SU-DHL-6 (cell line): Measurements from ENCODE around the gene EEFSEC.

ENCODE experiments used
- H2AFZ ChIP-seq: fragments of 200-600 bp; sonication (generic); 2 replicates; pipeline ENCODE4 v1.6.1; 2014; ENCODE audit warnings: low read depth, mild to moderate bottlenecking, moderate library complexity, mixed read lengths, antibody characterized with exemption, low read length; ENCODE audit not compliant: severe bottlenecking
- H3F3A ChIP-seq: fragments of 200-600 bp; shearing (Covaris generic); 2 replicates; pipeline ENCODE4 v1.6.0; 2016; ENCODE audit warnings: antibody characterized with exemption, mild to moderate bottlenecking; ENCODE audit not compliant: insufficient read depth
- H3K27ac ChIP-seq: fragments of 200-600 bp; sonication (generic); 2 replicates; pipeline ENCODE4 v1.5.1; 2016; ENCODE audit warnings: low read depth, mild to moderate bottlenecking, low read length, moderate library complexity, mixed read lengths
- H3K27me3 ChIP-seq: fragments of 200-600 bp; sonication (generic), shearing (Covaris generic); 2 replicates; pipeline ENCODE4 v1.6.0; 2014; ENCODE audit warnings: mild to moderate bottlenecking, low read length
- H3K36me3 ChIP-seq: fragments of 200-600 bp; sonication (generic); 2 replicates; pipeline ENCODE4 v1.6.1; 2014; ENCODE audit warnings: mild to moderate bottlenecking, low read length, mixed read lengths
- H3K4me2 ChIP-seq: fragments of 300-600, 200-600 bp; shearing (Covaris generic), sonication (generic); 2 replicates; pipeline ENCODE4 v1.6.0; 2014; ENCODE audit warnings: low read length, low read depth, mild to moderate bottlenecking; ENCODE audit not compliant: poor library complexity, severe bottlenecking
- H3K4me3 ChIP-seq: fragments of 200-600 bp; sonication (generic); 2 replicates; pipeline ENCODE4 v1.5.1; 2014; ENCODE audit warnings: antibody characterized with exemption, low read length, mild to moderate bottlenecking, mixed read lengths; ENCODE audit not compliant: insufficient read depth, poor library complexity, severe bottlenecking
- H3K79me2 ChIP-seq: fragments of 200-600 bp; sonication (generic); 2 replicates; pipeline ENCODE4 v1.6.1; 2014; ENCODE audit warnings: mild to moderate bottlenecking, low read length, moderate library complexity; ENCODE audit not compliant: insufficient read depth
- H3K9ac ChIP-seq: fragments of 200-600 bp; sonication (generic); 2 replicates; pipeline ENCODE4 v1.7.0; 2014; ENCODE audit warnings: mild to moderate bottlenecking, low read length
- H3K9me2 ChIP-seq: fragments of 200-600 bp; sonication (generic); replicated peaks from 2 replicates; pipeline ENCODE4 v1.6.1; 2014; ENCODE audit warnings: low read length; ENCODE audit not compliant: insufficient read depth
- H3K9me3 ChIP-seq: fragments of 200-600 bp; sonication (generic); 2 replicates; pipeline ENCODE4 v1.6.1; 2014; ENCODE audit warnings: low read length, mixed read lengths; ENCODE audit not compliant: insufficient read depth
- H4K20me1 ChIP-seq: fragments of 200-600 bp; sonication (generic); 2 replicates; pipeline ENCODE4 v1.6.1; 2014; ENCODE audit warnings: low read depth, mild to moderate bottlenecking, antibody characterized with exemption, low read length, moderate library complexity, mixed read lengths
- CTCF ChIP-seq: fragments of 200-600 bp; sonication (generic); IDR thresholded peaks from one replicate; pipeline ENCODE4 v1.5.1; 2017; ENCODE audit warnings: antibody characterized with exemption, mild to moderate bottlenecking, low read length, moderate library complexity; ENCODE audit not compliant: insufficient read depth, poor library complexity, severe bottlenecking
- EZH2phosphoT487 ChIP-seq: fragments of 200-600 bp; sonication (generic), shearing (Covaris generic); conservative IDR thresholded peaks from 2 replicates; pipeline ENCODE4 v1.6.1; 2018; ENCODE audit warnings: mild to moderate bottlenecking, antibody characterized with exemption, low read length, moderate library complexity, mixed read lengths

Gene EEFSEC

GRCh38 chr3:128236657-128237056, 83.4 kb downstream of the EEFSEC start:
- H3K9me3 ChIP-seq, result no peaks in the 10 kb centered on the region
- no peak overlapping the region for H3K9ac ChIP-seq
- H3K27ac ChIP-seq, result no peak overlapping the region
- no peaks in the 10 kb centered on the region for H3K9me2 ChIP-seq
- no peak overlapping the region for H3K4me3 ChIP-seq
- H3F3A ChIP-seq, result no peaks in the 10 kb centered on the region
- H3K36me3 ChIP-seq, result no peaks in the 10 kb centered on the region
- no peak overlapping the region for H2AFZ ChIP-seq
- no peak for TF ChIP-seq CTCF
- no peak for TF ChIP-seq EZH2phosphoT487
- no peak overlapping the region for H3K4me2 ChIP-seq
- no peaks in the 10 kb centered on the region for H3K27me3 ChIP-seq
- H3K79me2 ChIP-seq, result no peaks in the 10 kb centered on the region; the same call in 1 of the 2 replicates
- H4K20me1 ChIP-seq, result no peaks in the 10 kb centered on the region; the same call in 1 of the 2 replicates

- H3K9me3 ChIP-seq, result no peaks in the 10 kb centered on the region
- H2AFZ ChIP-seq, result no peak overlapping the region
- H4K20me1 ChIP-seq, result no peaks in the 10 kb centered on the region; the same call in 1 of the 2 replicates
- TF ChIP-seq CTCF (no peak), EZH2phosphoT487 (no peak)
- H3K4me3 ChIP-seq, result no peak overlapping the region
- no peaks in the 10 kb centered on the region; the same call in 1 of the 2 replicates for H3K79me2 ChIP-seq
- no peak overlapping the region for H3K9ac ChIP-seq
- no peaks in the 10 kb centered on the region for H3F3A ChIP-seq
- no peak overlapping the region for H3K27ac ChIP-seq
- H3K27me3 ChIP-seq, result no peaks in the 10 kb centered on the region
- no peak overlapping the region for H3K4me2 ChIP-seq
- H3K36me3 ChIP-seq, result no peaks in the 10 kb centered on the region
- H3K9me2 ChIP-seq, result no peaks in the 10 kb centered on the region
These were observed 84.3 kb downstream of the EEFSEC start for GRCh38 chr3:128237348-128238183.

GRCh38 chr3:128238184-128238489, 84.9 kb downstream of the EEFSEC start:
- no peaks in the 10 kb centered on the region for H3F3A ChIP-seq
- TF ChIP-seq CTCF, result no peak
- no peak for TF ChIP-seq EZH2phosphoT487
- H3K36me3 ChIP-seq, result no peaks in the 10 kb centered on the region
- H3K9me2 ChIP-seq, result no peaks in the 10 kb centered on the region
- no peaks in the 10 kb centered on the region for H3K27me3 ChIP-seq
- H3K4me2 ChIP-seq, result no peak overlapping the region
- H3K9ac ChIP-seq, result no peak overlapping the region
- no peaks in the 10 kb centered on the region for H3K9me3 ChIP-seq
- H4K20me1 ChIP-seq, result no peaks in the 10 kb centered on the region; the same call in 1 of the 2 replicates
- no peak overlapping the region for H3K4me3 ChIP-seq
- no peak overlapping the region for H3K27ac ChIP-seq
- H3K79me2 ChIP-seq, result no peaks in the 10 kb centered on the region; the same call in 1 of the 2 replicates
- no peak overlapping the region for H2AFZ ChIP-seq
